GM20000 (cell line): ENCODE data around the gene PIAS4.
A peak's percentile ranks its signal among the peaks of the same experiment; 100 is the strongest.

Experiments
- DNase-seq: peaks from one replicate; pipeline ENCODE4 v3.0.0; 2012; ENCODE audit warnings: low spot score
- CTCF ChIP-seq: IDR thresholded peaks from 2 replicates; pipeline ENCODE4 v1.5.1; 2012; ENCODE audit warnings: mild to moderate bottlenecking, control low read depth; ENCODE audit errors: extremely low read depth, missing control alignments

Gene PIAS4

GRCh38 chr19:3983542-3983914 lies 24.0 kb upstream of the PIAS4 start:
- no peak for DNase-seq
- TF ChIP-seq CTCF, result no peak

DNA sequence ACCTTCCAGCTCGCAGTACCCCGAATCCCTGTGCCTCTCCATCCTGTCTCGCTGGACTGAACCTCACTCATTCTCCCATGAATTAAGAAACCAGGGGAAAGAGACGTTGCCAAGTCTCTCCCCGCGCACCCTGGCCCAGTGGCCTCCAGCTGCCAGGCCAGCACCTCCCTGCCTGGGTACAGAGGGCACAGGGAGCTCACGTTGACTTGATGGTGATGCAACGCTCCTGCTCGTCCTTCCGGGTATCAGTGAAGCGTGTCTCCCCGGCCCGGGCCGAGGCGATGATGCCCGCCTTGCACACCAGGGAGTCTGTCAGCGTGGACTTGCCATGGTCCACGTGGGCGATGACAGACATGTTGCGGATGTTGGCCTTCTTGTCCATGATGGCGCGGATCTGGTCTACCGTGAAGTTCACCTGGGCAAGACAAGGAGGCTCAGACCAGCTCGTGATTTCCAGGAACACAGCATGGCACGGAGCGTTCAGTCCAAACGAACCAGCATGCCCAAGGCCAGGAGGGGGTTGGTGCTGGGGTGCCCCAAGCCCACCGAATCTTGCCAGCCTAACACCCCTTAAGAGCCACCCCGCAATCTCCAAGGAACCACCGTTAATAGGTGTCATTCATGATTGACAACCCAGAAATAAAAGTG lies 23.5 kb upstream of the PIAS4 start:
- no peak for TF ChIP-seq CTCF
- DNase-seq, result peak; percentile 50

DNA sequence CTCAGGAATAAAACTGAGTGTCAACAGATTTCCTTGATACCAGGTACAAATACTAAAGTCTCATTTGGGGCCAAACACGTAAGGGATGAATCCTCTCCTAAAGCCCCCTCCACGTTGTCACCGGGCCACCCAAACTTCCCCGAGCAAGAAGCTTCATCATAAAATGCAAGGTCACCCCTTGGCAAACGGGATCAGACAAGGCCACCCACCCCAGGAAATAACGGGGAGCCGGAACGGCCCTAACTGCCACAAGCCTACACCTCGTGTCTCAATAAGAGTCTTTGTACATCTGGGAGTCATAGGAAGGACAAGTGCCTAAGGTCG lies 23.0 kb upstream of the PIAS4 start:
- TF ChIP-seq CTCF, result no peak
- peak; percentile 6 for DNase-seq

DNA sequence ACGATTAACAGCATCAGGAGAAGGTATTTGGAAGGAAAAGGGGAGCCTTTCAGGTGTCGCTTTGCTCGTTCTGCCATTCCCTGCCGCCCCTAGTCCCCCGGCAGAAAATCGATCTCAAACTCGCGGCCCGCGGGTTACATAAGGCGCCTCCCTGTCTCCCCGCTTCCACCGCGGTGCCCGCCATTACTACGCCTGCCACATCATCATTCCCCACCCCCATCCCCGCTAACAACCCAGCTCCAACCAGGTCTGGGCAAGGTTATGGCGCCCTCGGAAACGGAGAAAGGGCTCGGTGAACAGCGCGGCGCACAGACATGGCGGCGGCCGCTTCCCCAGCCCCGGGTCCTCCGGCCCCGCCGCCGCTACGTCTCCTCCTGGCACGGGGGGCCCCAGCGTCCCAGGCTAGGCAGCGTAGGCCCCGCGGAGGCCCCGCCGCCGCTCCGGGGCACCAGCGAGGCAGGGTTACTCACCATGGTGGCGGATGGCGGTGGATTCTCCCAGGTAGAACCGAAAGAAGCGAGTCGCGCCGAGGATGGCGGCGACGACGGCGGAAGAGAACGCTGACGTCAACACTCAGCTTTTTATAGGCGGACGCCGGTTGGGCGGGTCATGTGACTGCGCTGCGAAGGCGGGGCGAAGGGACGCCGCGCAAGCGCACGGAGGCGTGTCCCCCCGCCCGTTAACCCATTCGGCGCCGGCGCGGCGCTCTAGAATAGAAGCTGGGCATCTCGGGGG lies 22.5 kb upstream of the PIAS4 start, which contains the start of gene EEF2:
EEF2 (minus strand) TSS at position 556 of the 735 bp plus-strand sequence; CDS start at position 473, 83 bp downstream.
- peak; percentile 96 for DNase-seq
- TF ChIP-seq CTCF, result no peak

DNA sequence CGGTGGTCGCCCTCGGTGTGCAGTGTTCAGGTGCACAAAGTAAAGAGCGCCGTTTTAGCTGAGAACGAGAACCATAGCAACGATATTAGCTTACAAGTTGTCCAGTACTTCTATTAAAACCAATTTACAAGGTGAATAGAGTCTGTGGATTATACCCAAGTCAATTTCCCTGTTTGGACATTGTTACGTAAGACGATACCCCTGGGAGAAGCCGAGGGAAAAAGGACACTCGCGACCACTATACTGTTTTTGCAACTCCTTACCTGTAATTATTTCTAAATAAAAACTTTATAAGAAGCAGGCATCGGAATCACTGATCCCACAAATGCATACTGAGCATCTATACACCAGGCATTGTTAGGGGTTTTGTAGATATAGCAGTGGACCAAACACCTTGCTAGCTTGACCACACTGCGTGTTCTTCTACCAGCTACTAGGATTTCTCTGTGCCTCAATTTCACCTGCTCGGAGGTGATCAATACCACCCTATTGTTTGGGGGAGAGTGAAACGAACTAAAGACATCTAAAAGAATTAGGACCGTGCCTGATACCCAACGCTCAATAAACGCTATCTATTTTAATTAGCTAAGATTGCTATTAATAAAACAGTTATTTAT lies 21.8 kb upstream of the PIAS4 start:
- DNase-seq, result no peak
- no peak for TF ChIP-seq CTCF

- TF ChIP-seq CTCF, result peak; percentile 49
- no peak for DNase-seq
Measured at GRCh38 chr19:3986260-3987041, 21.1 kb upstream of the PIAS4 start.
